K562 (cell line): ENCODE results near the gene INO80. TPM values are rescaled to one million over a fixed set of nuclear protein-coding genes. Genes with fewer than 3 reads are reported as not detected.

Experiments used
- ATAC-seq: fragments of 200-7000 bp; cut with Tn5 transposase; 3 replicates; pipeline ENCODE4 v1.9.1; 2020; ENCODE audit warnings: moderate library complexity
- BruUV-seq: library from RNA; stranded (reverse); fragments of 400-500 nt; replicated peaks from 2 replicates; lab custom pipeline; 2021; lab: Mats Ljungman, UMichigan
- CTCF ChIA-PET: fragments of 300-600 bp; formaldehyde crosslinking; extraction: SDS; loops from one replicate; lab custom pipeline; 2021; ENCODE audit warnings: low intra/inter-chr PET ratio; lab: Yijun Ruan, JAX
- POLR2A ChIA-PET: fragments of 300-600, 350-650 bp; sonication (Branson Sonifier 250); formaldehyde crosslinking; extraction: SDS; loops from one replicate; lab custom pipeline; 2021; ENCODE audit warnings: antibody characterized with exemption, inconsistent platforms; lab: Yijun Ruan, JAX
- DNase-seq, 4 experiments: peaks; one replicate each; pipeline versions ENCODE4 v3.0.0 to v3.0.0-alpha.2; 2011 to 2018; ENCODE audit warnings: low spot score in 3 of 4, mixed read lengths in 3 of 4; ENCODE audit errors: extremely low read depth in 1 of 4
- FAIRE-seq: peaks from 2 replicates; lab custom pipeline; 2011; peaks lifted over from hg19 to GRCh38; lab: Jason Lieb, UNC
- H2AFZ ChIP-seq: 2 replicates; pipeline ENCODE4 v1.6.0; 2011; ENCODE audit warnings: low read depth, low read length, control low read depth, inconsistent platforms
- H3K27ac ChIP-seq: fragments of 200-600 bp; 3 replicates; pipeline ENCODE4 v1.8.0; 2011; ENCODE audit warnings: low read depth, mild to moderate bottlenecking, control low read depth, inconsistent platforms, low read length, moderate library complexity, mixed read lengths; ENCODE audit errors: extremely low read depth
- H3K27me3 ChIP-seq, 2 experiments: fragments of 300-600 bp in 1 of 2; 2 replicates in 1 of 2; 3 replicates in 1 of 2; pipeline versions ENCODE4 v1.6.0 to v1.8.0; 2011; ENCODE audit warnings: inconsistent platforms in 2 of 2, low read length in 2 of 2, mild to moderate bottlenecking in 1 of 2, mixed read lengths in 1 of 2, moderate library complexity in 1 of 2; ENCODE audit not compliant: control insufficient read depth in 2 of 2, insufficient read depth in 2 of 2
- H3K36me3 ChIP-seq: fragments of 300-600 bp; 3 replicates; pipeline ENCODE4 v1.8.0; 2011; ENCODE audit warnings: mild to moderate bottlenecking, low read length, inconsistent platforms; ENCODE audit not compliant: control insufficient read depth, insufficient read depth
- H3K4me1 ChIP-seq, 2 experiments: fragments of 200-600 bp in 1 of 2; replicated peaks in 1 of 2; 2 replicates in 1 of 2; 3 replicates in 1 of 2; pipeline versions ENCODE4 v1.5.1 to v1.8.0; 2011; ENCODE audit warnings: inconsistent platforms in 2 of 2, low read length in 2 of 2, mild to moderate bottlenecking in 1 of 2, mixed read lengths in 1 of 2, moderate library complexity in 1 of 2; ENCODE audit not compliant: control insufficient read depth in 2 of 2, insufficient read depth in 2 of 2
- H3K4me2 ChIP-seq: 2 replicates; pipeline ENCODE4 v1.6.1; 2011; ENCODE audit warnings: low read length, control low read depth, inconsistent platforms, mixed read lengths; ENCODE audit not compliant: insufficient read depth
- H3K4me3 ChIP-seq: fragments of 200-600 bp; sonication (generic), shearing (Covaris generic); 2 replicates; pipeline ENCODE4 v1.5.1; 2016; ENCODE audit warnings: control low read depth, inconsistent platforms
- H3K79me2 ChIP-seq: fragments of 200-600 bp; 3 replicates; pipeline ENCODE4 v1.8.0; 2011; ENCODE audit warnings: low read length, inconsistent platforms; ENCODE audit not compliant: control insufficient read depth, insufficient read depth
- H3K9ac ChIP-seq, 2 experiments: 2 replicates each; pipeline versions ENCODE4 v1.6.0 to v1.6.1; 2011; ENCODE audit warnings: low read depth in 2 of 2, low read length in 2 of 2, control low read depth in 1 of 2, inconsistent platforms in 1 of 2, mild to moderate bottlenecking in 1 of 2, mixed read lengths in 1 of 2; ENCODE audit not compliant: insufficient read depth in 1 of 2
- H3K9me1 ChIP-seq: one replicate; pipeline ENCODE4 v1.6.0; 2011; ENCODE audit warnings: inconsistent platforms, mild to moderate bottlenecking, low read length, moderate library complexity; ENCODE audit not compliant: control insufficient read depth, insufficient read depth
- H3K9me3 ChIP-seq: replicated peaks from 2 replicates; pipeline ENCODE4 v1.5.1; 2011; ENCODE audit warnings: low read depth, low read length, inconsistent platforms; ENCODE audit not compliant: control insufficient read depth, insufficient read depth
- H4K20me1 ChIP-seq: replicated peaks from 2 replicates; pipeline ENCODE4 v1.6.1; 2011; ENCODE audit warnings: low read length, inconsistent platforms, mixed read lengths; ENCODE audit not compliant: control insufficient read depth, insufficient read depth
- COPS2 ChIP-seq: fragments of 450-650 bp; conservative IDR thresholded peaks from 2 replicates; pipeline ENCODE4 v1.6.1; 2016; ENCODE audit warnings: mild to moderate bottlenecking, moderate library complexity
- ELF2 ChIP-seq: fragments of 250-450 bp; sonication (Bioruptor Pico); IDR thresholded peaks from 2 replicates; pipeline ENCODE4 v1.5.0; 2021; ENCODE audit warnings: mild to moderate bottlenecking
- HCFC1 ChIP-seq: IDR thresholded peaks from 2 replicates; pipeline ENCODE4 v1.6.1; 2012; ENCODE audit warnings: low read depth, low read length, improper control_type of control experiment
- HDGF ChIP-seq: fragments of 450-650 bp; IDR thresholded peaks from 2 replicates; pipeline ENCODE4 v1.6.1; 2016
- HNRNPUL1 ChIP-seq: fragments of 200-400 bp; formaldehyde crosslinking; IDR thresholded peaks from 2 replicates; pipeline ENCODE4 v1.6.1; 2017; ENCODE audit warnings: low read length
- KAT8 ChIP-seq: fragments of 450-650 bp; IDR thresholded peaks from 2 replicates; pipeline ENCODE4 v1.6.1; 2016; ENCODE audit warnings: low read depth, mild to moderate bottlenecking
- MCM2 ChIP-seq: fragments of 450-650 bp; IDR thresholded peaks from 2 replicates; pipeline ENCODE4 v1.6.1; 2017; ENCODE audit warnings: low read depth, mild to moderate bottlenecking
- MTA1 ChIP-seq: fragments of 450-650 bp; IDR thresholded peaks from 2 replicates; pipeline ENCODE4 v1.6.1; 2017; ENCODE audit warnings: borderline replicate concordance
- SMAD2 ChIP-seq: fragments of 150-350 bp; IDR thresholded peaks from 2 replicates; pipeline ENCODE4 v1.6.1; 2014; ENCODE audit warnings: low read depth, mild to moderate bottlenecking, low read length
- SMAD3 ChIP-seq: fragments of 450-650 bp; formaldehyde crosslinking; conservative IDR thresholded peaks from 2 replicates; pipeline ENCODE4 v1.4.0; 2020; ENCODE audit warnings: mild to moderate bottlenecking
- ZMIZ1 ChIP-seq, 2 experiments: fragments of 150-350 bp in 1 of 2; IDR thresholded peaks; 2 replicates each; pipeline ENCODE4 v1.6.1; 2012 to 2016; ENCODE audit warnings: low read depth in 2 of 2, low read length in 2 of 2, mild to moderate bottlenecking in 1 of 2, moderate library complexity in 1 of 2
- ZNF282 ChIP-seq: sonication (generic); formaldehyde crosslinking; IDR thresholded peaks from 2 replicates; pipeline ENCODE4 v1.8.1; 2023; ENCODE audit warnings: missing genetic modification reagents
- WGBS: fragments of 100-300 bp; shearing (Covaris generic); methylation state at CpG from one replicate; pipeline ENCODE4 v1.1.6; 2016; ENCODE audit warnings: low coverage, mixed read lengths; ENCODE audit not compliant: insufficient coverage; ENCODE audit errors: missing lambda C conversion rate; 5-methylcytosine and 5-hydroxymethylcytosine counted together
- in situ Hi-C: fragments of 300-500 bp; cut with MboI; formaldehyde crosslinking; loops from 4 replicates; pipeline ENCODE4 v1.15.0; 2018; ENCODE audit warnings: inconsistent platforms, mixed read lengths
- intact Hi-C: fragments of 100-400 bp; cut with micrococcal nuclease; formaldehyde crosslinking; loops from 2 replicates; pipeline ENCODE4 v1.14.2; 2022
- polyA plus RNA-seq, 8 experiments: library from polyadenylated mRNA; depleted of rRNA in 4 of 8; stranded (reverse) in 5 of 8; unstranded in 3 of 8; fragments of >200 nt; fragmentation: Nextera tagmentation in 2 of 8; fragmentation: Illumina TruSeq in 1 of 8; extraction: Ambion mirVana in 2 of 8; extraction: Trizol in 1 of 8; gene quantifications; 2 replicates each; pipeline versions ENCODE4 v1.2.1 to v1.2.3, GENCODE V29; 2011 to 2014; ENCODE audit warnings: inconsistent platforms in 1 of 8, missing spikeins in 1 of 8
- total RNA-seq, 7 experiments: library from RNA; depleted of rRNA in 6 of 7; stranded (reverse); fragments of >200 nt in 6 of 7; fragmentation: Illumina TruSeq in 2 of 7; extraction: Trizol in 2 of 7; gene quantifications; 2 replicates each; pipeline versions ENCODE4 v1.2.1 to v1.2.3, GENCODE V29; 2011 to 2021; ENCODE audit warnings: low replicate concordance in 1 of 7

INO80 gene
- total and polyA plus RNA-seq, 9 of the 15 experiments (the other 6 are each of a cell fraction or from before 2014, with no cell fraction given): 1.1 to 25.7 (median 19.9) TPM

DNA sequence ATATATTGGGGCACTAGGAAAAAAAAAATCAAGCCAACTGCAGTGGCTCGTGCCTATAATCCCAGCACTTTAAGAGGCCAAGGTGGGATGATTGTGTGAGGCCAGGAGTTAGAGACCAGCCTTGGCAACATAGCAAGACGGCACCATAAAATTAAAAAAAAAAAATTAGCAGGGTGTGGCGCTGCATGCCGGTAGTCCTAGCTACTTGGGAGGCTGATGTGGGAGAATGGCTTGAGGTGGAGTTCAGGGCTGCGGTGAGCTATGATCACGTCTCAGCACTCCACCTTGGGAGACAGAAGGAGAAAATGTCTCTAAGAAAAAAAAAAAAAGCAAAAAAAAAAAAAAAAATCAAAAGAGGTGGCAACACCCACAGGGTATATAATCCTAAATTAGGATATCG, 49.6 kb downstream of the INO80 start:
- Histone ChIP-seq H3K79me2 (no peaks in the 10 kb centered on the region), H3K27me3 (no peaks in the 10 kb centered on the region), H4K20me1 (no peaks in the 10 kb centered on the region), H3K4me2 (no peak overlapping the region), H2AFZ (no peak overlapping the region), H3K36me3 (peaks cover 76% of the 10 kb centered on the region), H3K27ac (no peak overlapping the region), H3K9me1 (no peaks in the 10 kb centered on the region), H3K4me3 (no peak overlapping the region), H3K9ac (no peak overlapping the region), H3K9me3 (peaks cover 8% of the 10 kb centered on the region; the same call in 1 of the 2 replicates), H3K4me1 (no peaks in the 10 kb centered on the region; a peak in 1 of 5 replicates)
- BruUV-seq: no TSS peak
- TF ChIP-seq SMAD2: no peak
- TF ChIP-seq ELF2 (CRISPR knock-in tag): no peak
- no peak for TF ChIP-seq ZNF282
- no peak for TF ChIP-seq MCM2
- TF ChIP-seq MTA1: no peak
- TF ChIP-seq HDGF: no peak
- TF ChIP-seq HCFC1: no peak
- TF ChIP-seq KAT8: no peak
- no peak for TF ChIP-seq SMAD3 (CRISPR knock-in tag)
- TF ChIP-seq HNRNPUL1: no peak
- TF ChIP-seq COPS2: no peak
- TF ChIP-seq ZMIZ1 (IDR thresholded peaks at IDR 0.05; ENCODE audit: low read depth in 2 of 2, low read length in 2 of 2): no peak
- intact Hi-C loops (no loop called here), in situ Hi-C loops (no loop called here)
- ChIA-PET POLR2A (interaction anchor here (1.1 kb wide), 1 partner anchor 31 kb away, joined by 3 read pairs; no protein-coding TSS in a partner anchor), CTCF (no interaction called here)
- FAIRE-seq: no peak
- no peak for DNase-seq
- WGBS: 96% methylated on average over 7 of the region's 7 CpGs
- ATAC-seq: no peak
